Gastrocnemius medialis (tissue), 4 donors: ENCODE data around the gene ERC2. TPM values are rescaled to one million over a fixed set of nuclear protein-coding genes. Genes with fewer than 3 reads are reported as not detected.

Experiments used
- ATAC-seq, 2 donors: fragments of 150-250 bp; one replicate each; pipeline ENCODE4 v1.9.1; 2016
- DNase-seq, 2 donors: peaks; one replicate each; pipeline ENCODE4 v3.0.0-alpha.2; 2019
- H3K27ac ChIP-seq, 4 donors: fragments of 200-600 bp; sonication (generic); 1 replicate in 1 of 4; 2 replicates in 3 of 4; pipeline ENCODE4 v1.5.1; 2016 to 2018; ENCODE audit warnings: mild to moderate bottlenecking in 2 of 4, moderate library complexity in 1 of 4
- H3K27me3 ChIP-seq, 3 donors: fragments of 200-600 bp; sonication (generic) in 2 of 3; 1 replicate in 1 of 3; 2 replicates in 2 of 3; pipeline versions ENCODE4 v1.5.1 to v1.6.0; 2016 to 2019; ENCODE audit warnings: mild to moderate bottlenecking in 1 of 3, moderate library complexity in 1 of 3
- H3K36me3 ChIP-seq, 2 donors: fragments of 200-600 bp; sonication (generic) in 1 of 2; one replicate each; pipeline ENCODE4 v1.5.1; 2017 to 2018
- H3K4me1 ChIP-seq, 2 donors: fragments of 200-600 bp; sonication (generic) in 1 of 2; one replicate each; pipeline ENCODE4 v1.5.1; 2016 to 2017; ENCODE audit warnings: mild to moderate bottlenecking in 2 of 2
- H3K4me3 ChIP-seq, 4 donors: fragments of 200-600 bp; sonication (generic) in 3 of 4; 1 replicate in 1 of 4; 2 replicates in 3 of 4; pipeline ENCODE4 v1.5.1; 2016 to 2019; ENCODE audit warnings: mild to moderate bottlenecking in 2 of 4
- H3K9me3 ChIP-seq, 3 donors: fragments of 200-600 bp; sonication (generic) in 2 of 3; 1 replicate in 1 of 3; 2 replicates in 2 of 3; pipeline ENCODE4 v1.5.1; 2016 to 2019
- POLR2A ChIP-seq, 2 donors: fragments of 450-650 bp; IDR thresholded peaks; one replicate each; pipeline ENCODE4 v1.6.1; 2017; ENCODE audit warnings: antibody characterized with exemption in 2 of 2, mild to moderate bottlenecking in 2 of 2, moderate library complexity in 2 of 2
- in situ Hi-C, 4 donors: fragments of 200-750 bp; cut with MboI; loops; one replicate each; pipeline versions ENCODE4 v1.15.0 to v1.8.0; 2017; ENCODE audit warnings: low sequenced_read_pairs in 4 of 4
- intact Hi-C: fragments of 100-400 bp; cut with DNase I; formaldehyde crosslinking; loops from one replicate; pipeline ENCODE4 v1.15.1; 2023; ENCODE audit warnings: low total_unique reads
- total RNA-seq, 4 donors: library from RNA; depleted of rRNA; stranded (reverse); fragments of >200 nt; gene quantifications; one replicate each; pipeline versions ENCODE4 v1.1.0 to v1.2.3, GENCODE V29; 2016
- TF ChIP-seq, protein P1 (sequence below), 5 experiments: fragments of 450-650 bp in 3 of 5; fragments of 200-600 bp in 2 of 5; sonication (generic) in 2 of 5; IDR thresholded peaks in 4 of 5; conservative IDR thresholded peaks in 1 of 5; 1 replicate in 4 of 5; 2 replicates in 1 of 5; pipeline ENCODE4 v1.5.1; 2016 to 2019; ENCODE audit warnings: antibody characterized with exemption in 5 of 5, mild to moderate bottlenecking in 3 of 5, moderate library complexity in 3 of 5

ERC2 gene
- total RNA-seq, 4 donors from 2014 or later: not detected

DNA sequence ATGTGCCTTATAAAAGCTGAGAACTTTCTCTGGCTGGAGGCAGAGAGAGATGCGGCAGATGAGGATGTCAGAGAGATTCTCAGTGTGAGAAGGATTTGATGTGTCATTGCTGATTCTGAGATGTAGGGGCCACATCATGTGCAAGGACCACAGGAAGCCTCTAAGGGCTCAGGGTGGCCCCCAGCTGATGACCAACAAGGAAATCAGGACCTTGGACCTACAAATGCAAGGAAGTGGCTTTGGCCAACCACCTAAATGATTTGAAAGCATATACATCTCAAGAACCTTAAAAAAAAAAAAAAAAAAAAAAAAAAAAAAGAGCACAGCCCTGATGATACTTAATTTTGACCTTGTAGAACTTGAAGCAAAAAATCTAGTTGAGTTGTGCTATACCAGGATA is 282.4 kb downstream of the ERC2 start:
- no peaks in the 10 kb centered on the region for H3K36me3 ChIP-seq
- no peaks in the 10 kb centered on the region for H3K27me3 ChIP-seq
- ATAC-seq (no peak), DNase-seq (no peak)
- no peaks in the 10 kb centered on the region for H3K9me3 ChIP-seq
- H3K4me1 ChIP-seq: no peaks in the 10 kb centered on the region
- TF ChIP-seq POLR2A (IDR thresholded peaks at IDR 0.05): no peak
- TF ChIP-seq, protein P1, sequence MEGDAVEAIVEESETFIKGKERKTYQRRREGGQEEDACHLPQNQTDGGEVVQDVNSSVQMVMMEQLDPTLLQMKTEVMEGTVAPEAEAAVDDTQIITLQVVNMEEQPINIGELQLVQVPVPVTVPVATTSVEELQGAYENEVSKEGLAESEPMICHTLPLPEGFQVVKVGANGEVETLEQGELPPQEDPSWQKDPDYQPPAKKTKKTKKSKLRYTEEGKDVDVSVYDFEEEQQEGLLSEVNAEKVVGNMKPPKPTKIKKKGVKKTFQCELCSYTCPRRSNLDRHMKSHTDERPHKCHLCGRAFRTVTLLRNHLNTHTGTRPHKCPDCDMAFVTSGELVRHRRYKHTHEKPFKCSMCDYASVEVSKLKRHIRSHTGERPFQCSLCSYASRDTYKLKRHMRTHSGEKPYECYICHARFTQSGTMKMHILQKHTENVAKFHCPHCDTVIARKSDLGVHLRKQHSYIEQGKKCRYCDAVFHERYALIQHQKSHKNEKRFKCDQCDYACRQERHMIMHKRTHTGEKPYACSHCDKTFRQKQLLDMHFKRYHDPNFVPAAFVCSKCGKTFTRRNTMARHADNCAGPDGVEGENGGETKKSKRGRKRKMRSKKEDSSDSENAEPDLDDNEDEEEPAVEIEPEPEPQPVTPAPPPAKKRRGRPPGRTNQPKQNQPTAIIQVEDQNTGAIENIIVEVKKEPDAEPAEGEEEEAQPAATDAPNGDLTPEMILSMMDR (IDR thresholded peaks at IDR 0.05 in 4 of 5, conservative IDR thresholded peaks at IDR 0.05 in 1 of 5): no peak
- in situ Hi-C loops: no loop called here
- H3K4me3 ChIP-seq: no peak overlapping the region
- no peak overlapping the region for H3K27ac ChIP-seq
- intact Hi-C loops: no loop called here

DNA sequence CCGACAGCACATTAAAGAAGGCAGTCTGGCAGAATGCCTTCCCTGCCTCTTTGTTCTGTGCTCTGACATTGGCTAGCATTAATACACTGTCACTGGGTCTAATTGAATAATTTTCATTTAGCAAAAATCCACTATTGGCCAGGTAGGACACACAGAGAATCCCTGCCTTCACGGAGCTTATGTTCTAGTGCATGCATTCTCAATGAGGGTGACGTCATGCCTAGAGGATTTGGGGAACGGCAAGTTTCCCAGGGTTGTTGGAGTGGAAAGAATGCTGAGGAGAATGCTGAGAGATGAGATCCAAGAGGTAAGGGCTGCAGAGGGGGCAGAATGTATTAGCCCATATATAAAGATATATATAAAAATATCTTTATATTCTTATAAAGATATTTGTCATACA is 284.7 kb downstream of the ERC2 start:
- intact Hi-C loops: no loop called here
- ATAC-seq (no peak), DNase-seq (no peak)
- Histone ChIP-seq H3K27ac (no peak overlapping the region), H3K27me3 (no peaks in the 10 kb centered on the region), H3K36me3 (no peaks in the 10 kb centered on the region), H3K9me3 (no peaks in the 10 kb centered on the region), H3K4me1 (no peaks in the 10 kb centered on the region), H3K4me3 (no peak overlapping the region)
- in situ Hi-C loops: no loop called here
- no peak for TF ChIP-seq POLR2A (IDR thresholded peaks at IDR 0.05)
- TF ChIP-seq, protein P1 (IDR thresholded peaks at IDR 0.05 in 4 of 5, conservative IDR thresholded peaks at IDR 0.05 in 1 of 5): no peak

DNA sequence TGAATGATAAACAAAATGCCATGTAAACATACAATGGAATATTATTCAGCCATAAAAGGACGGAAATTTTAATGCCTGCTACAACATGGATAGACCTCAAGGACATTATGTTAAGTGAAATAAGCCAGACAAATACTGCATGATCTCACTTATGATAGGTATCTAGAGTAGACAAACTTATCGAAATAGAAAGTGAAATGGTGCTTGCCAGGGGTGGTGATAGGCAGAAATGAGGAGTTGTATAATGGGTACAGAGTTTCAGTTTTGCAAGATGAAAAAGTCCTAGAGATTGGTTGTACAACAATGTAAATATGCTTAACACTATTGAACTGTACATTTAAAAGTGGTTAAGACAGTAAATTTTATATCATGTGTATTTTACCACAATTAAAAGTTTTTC is 287.8 kb downstream of the ERC2 start:
- Histone ChIP-seq H3K36me3 (no peaks in the 10 kb centered on the region), H3K4me3 (no peak overlapping the region), H3K27me3 (no peaks in the 10 kb centered on the region), H3K4me1 (no peaks in the 10 kb centered on the region), H3K27ac (no peak overlapping the region), H3K9me3 (no peaks in the 10 kb centered on the region)
- intact Hi-C loops: no loop called here
- ATAC-seq: no peak
- no peak for DNase-seq
- TF ChIP-seq, protein P1 (IDR thresholded peaks at IDR 0.05 in 4 of 5, conservative IDR thresholded peaks at IDR 0.05 in 1 of 5): no peak
- no peak for TF ChIP-seq POLR2A (IDR thresholded peaks at IDR 0.05)
- in situ Hi-C loops: no loop called here

DNA sequence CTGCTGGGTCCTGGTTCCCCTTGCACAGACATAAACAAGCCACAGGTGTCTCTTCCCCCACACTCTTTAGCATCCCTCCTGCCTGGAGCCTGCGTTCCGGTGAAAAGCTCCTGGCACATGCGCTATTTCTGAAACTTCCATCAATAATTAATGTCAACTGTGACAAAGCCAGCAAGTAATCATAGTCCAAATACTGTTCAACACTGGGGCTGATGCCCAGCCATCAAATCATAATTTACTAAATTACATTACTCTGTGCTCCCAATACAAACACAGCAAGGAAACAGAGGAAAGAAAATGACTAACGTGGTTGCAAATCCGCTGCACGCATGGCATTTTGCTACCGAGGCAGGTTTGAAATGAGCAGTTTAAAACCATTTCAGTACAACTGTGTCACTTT is 294.7 kb downstream of the ERC2 start:
- no peak for ATAC-seq

DNA sequence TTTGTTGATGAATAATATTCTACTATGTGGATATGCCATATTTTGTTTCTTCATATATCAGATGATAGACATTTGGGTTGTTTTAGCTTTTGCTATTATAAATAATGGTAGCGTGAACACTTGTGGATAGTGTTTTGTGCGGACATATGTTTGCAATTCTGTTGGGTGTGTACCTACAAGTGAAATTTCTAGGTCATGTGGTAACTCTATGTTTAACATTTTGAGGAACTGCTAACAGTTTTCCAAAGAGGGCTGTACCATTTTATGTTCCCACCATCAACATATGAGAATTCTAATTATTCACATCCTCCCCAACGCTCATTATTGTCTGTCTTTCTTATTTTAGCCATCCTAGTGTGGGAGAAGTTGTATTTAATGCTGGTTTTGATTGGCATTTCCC is 303.8 kb downstream of the ERC2 start:
- in situ Hi-C loops (no loop called here), intact Hi-C loops (no loop called here)
- DNase-seq: no peak
- H3K4me1 ChIP-seq: no peaks in the 10 kb centered on the region
- no peak for ATAC-seq
- no peak overlapping the region for H3K4me3 ChIP-seq
- no peak overlapping the region for H3K27ac ChIP-seq
- TF ChIP-seq, protein P1 (IDR thresholded peaks at IDR 0.05 in 4 of 5, conservative IDR thresholded peaks at IDR 0.05 in 1 of 5): no peak
- no peak for TF ChIP-seq POLR2A (IDR thresholded peaks at IDR 0.05)
- H3K27me3 ChIP-seq: no peaks in the 10 kb centered on the region
- H3K9me3 ChIP-seq: no peaks in the 10 kb centered on the region
- no peaks in the 10 kb centered on the region for H3K36me3 ChIP-seq

More for the DNA sequence above, 294.7 kb downstream of the ERC2 start:
- H3K36me3 ChIP-seq: no peaks in the 10 kb centered on the region
- no peaks in the 10 kb centered on the region for H3K4me1 ChIP-seq
- H3K27ac ChIP-seq: no peak overlapping the region
- no peak for TF ChIP-seq POLR2A (IDR thresholded peaks at IDR 0.05)
- TF ChIP-seq, protein P1 (IDR thresholded peaks at IDR 0.05 in 4 of 5, conservative IDR thresholded peaks at IDR 0.05 in 1 of 5): no peak
- no peak overlapping the region for H3K4me3 ChIP-seq
- in situ Hi-C loops: no loop called here
- no peaks in the 10 kb centered on the region for H3K9me3 ChIP-seq
- H3K27me3 ChIP-seq: no peaks in the 10 kb centered on the region
- intact Hi-C loops: no loop called here
- no peak for DNase-seq
